HepG2 (cell line): Measurements from ENCODE around the gene ZSWIM6.

Experiments used
- ATF1 ChIP-seq: IDR thresholded peaks from 2 replicates; pipeline ENCODE4 v1.6.1; 2016; ENCODE audit warnings: mild to moderate bottlenecking, control low read depth
- ELF1 ChIP-seq: sonication (generic); formaldehyde crosslinking; IDR thresholded peaks from 2 replicates; pipeline ENCODE4 v1.4.0; 2020; ENCODE audit warnings: missing genetic modification reagents
- EP300 ChIP-seq, 3 experiments: sonication (generic) in 1 of 3; formaldehyde crosslinking in 1 of 3; IDR thresholded peaks; 2 replicates each; pipeline versions ENCODE4 v1.5.1 to v1.6.1; 2011 to 2020; ENCODE audit warnings: low read depth in 2 of 3, low read length in 2 of 3, borderline replicate concordance in 1 of 3, improper control_type of control experiment in 1 of 3, mild to moderate bottlenecking in 1 of 3, missing genetic modification reagents in 1 of 3, moderate library complexity in 1 of 3
- EZH2 ChIP-seq: conservative IDR thresholded peaks from 2 replicates; pipeline ENCODE4 v1.6.1; 2012; ENCODE audit warnings: mild to moderate bottlenecking, low read depth, low read length, moderate library complexity
- MLLT10 ChIP-seq: sonication (generic); formaldehyde crosslinking; IDR thresholded peaks from 2 replicates; pipeline ENCODE4 v1.4.0; 2020; ENCODE audit warnings: missing genetic modification reagents
- TCF7L2 ChIP-seq: IDR thresholded peaks from 2 replicates; pipeline ENCODE4 v1.6.1; 2011; ENCODE audit warnings: mild to moderate bottlenecking, low read depth, low read length, moderate library complexity
- ZNF232 ChIP-seq: sonication (generic); formaldehyde crosslinking; IDR thresholded peaks from 2 replicates; pipeline ENCODE4 v1.4.0; 2020; ENCODE audit warnings: missing genetic modification reagents, borderline replicate concordance
- TF ChIP-seq, protein P1 (sequence below): sonication (generic); formaldehyde crosslinking; IDR thresholded peaks from 2 replicates; pipeline ENCODE4 v1.8.1; 2022; ENCODE audit warnings: low read depth, mild to moderate bottlenecking, missing genetic modification reagents
- TF ChIP-seq, protein P2 (sequence below): sonication (generic); formaldehyde crosslinking; IDR thresholded peaks from 2 replicates; pipeline ENCODE4 v1.5.1; 2020; ENCODE audit warnings: missing genetic modification reagents, mild to moderate bottlenecking, borderline replicate concordance
- TF ChIP-seq, protein P3 (sequence below): sonication (generic); formaldehyde crosslinking; IDR thresholded peaks from 2 replicates; pipeline ENCODE4 v1.4.0; 2020; ENCODE audit warnings: missing genetic modification reagents, borderline replicate concordance

DNA sequence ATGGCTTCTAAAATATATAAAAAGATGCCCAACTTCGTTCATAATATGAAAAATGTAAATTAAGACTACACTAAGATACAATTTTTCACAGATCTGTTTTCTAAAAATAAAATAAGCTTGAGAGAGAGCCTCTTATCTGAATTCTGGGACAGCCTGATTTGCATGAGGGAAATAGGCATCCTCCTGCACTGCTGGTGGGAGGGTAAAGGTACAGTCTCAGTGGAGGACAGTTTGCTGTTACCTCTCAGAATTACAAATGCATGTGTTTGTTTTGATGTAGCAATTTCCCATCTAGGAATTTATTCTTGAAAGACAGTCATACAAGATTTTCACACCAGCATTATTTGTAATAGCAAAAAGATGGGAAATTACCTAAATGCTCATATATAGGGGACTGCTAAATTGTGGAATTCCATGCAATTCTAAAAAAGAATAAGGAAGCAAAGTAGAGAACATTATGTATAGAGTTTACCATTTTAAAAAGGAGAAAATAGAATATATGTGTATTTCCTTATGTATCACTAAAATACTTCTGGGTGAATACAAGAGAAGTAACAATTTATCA is 75.7 kb downstream of the ZSWIM6 start:
- TF ChIP-seq MLLT10 (CRISPR knock-in tag) (no peak), TCF7L2 (no peak), EZH2 (no peak), ZNF232 (no peak), EP300 (IDR thresholded peaks at IDR 0.05; ENCODE audit: low read depth in 2 of 2, low read length in 2 of 2) (no peak), EP300 (CRISPR knock-in tag; IDR thresholded peaks at IDR 0.05; ENCODE audit: borderline replicate concordance) (no peak), ELF1 (no peak), ATF1 (CRISPR knock-in tag) (no peak)
- TF ChIP-seq, protein P1, sequence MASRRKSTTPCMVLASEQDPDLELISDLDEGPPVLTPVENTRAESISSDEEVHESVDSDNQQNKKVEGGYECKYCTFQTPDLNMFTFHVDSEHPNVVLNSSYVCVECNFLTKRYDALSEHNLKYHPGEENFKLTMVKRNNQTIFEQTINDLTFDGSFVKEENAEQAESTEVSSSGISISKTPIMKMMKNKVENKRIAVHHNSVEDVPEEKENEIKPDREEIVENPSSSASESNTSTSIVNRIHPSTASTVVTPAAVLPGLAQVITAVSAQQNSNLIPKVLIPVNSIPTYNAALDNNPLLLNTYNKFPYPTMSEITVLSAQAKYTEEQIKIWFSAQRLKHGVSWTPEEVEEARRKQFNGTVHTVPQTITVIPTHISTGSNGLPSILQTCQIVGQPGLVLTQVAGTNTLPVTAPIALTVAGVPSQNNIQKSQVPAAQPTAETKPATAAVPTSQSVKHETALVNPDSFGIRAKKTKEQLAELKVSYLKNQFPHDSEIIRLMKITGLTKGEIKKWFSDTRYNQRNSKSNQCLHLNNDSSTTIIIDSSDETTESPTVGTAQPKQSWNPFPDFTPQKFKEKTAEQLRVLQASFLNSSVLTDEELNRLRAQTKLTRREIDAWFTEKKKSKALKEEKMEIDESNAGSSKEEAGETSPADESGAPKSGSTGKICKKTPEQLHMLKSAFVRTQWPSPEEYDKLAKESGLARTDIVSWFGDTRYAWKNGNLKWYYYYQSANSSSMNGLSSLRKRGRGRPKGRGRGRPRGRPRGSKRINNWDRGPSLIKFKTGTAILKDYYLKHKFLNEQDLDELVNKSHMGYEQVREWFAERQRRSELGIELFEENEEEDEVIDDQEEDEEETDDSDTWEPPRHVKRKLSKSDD: no peak
- TF ChIP-seq, protein P2, sequence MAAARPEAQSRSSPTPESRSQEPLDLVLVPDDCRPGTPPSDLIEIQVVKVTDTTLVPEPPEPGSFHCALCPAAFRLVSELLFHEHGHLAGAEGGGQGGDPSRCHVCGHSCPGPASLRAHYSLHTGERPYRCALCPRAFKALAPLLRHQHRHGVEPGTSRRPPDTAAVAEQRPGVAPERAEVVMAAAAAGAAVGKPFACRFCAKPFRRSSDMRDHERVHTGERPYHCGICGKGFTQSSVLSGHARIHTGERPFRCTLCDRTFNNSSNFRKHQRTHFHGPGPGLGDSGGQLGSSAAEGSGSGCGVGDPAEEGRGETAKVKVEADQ (CRISPR knock-in tag): no peak
- TF ChIP-seq, protein P3, sequence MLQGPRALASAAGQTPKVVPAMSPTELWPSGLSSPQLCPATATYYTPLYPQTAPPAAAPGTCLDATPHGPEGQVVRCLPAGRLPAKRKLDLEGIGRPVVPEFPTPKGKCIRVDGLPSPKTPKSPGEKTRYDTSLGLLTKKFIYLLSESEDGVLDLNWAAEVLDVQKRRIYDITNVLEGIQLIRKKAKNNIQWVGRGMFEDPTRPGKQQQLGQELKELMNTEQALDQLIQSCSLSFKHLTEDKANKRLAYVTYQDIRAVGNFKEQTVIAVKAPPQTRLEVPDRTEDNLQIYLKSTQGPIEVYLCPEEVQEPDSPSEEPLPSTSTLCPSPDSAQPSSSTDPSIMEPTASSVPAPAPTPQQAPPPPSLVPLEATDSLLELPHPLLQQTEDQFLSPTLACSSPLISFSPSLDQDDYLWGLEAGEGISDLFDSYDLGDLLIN: no peak
